ENCODE data around the gene IFT122. TPM values are rescaled to one million over a fixed set of nuclear protein-coding genes. Genes with fewer than 3 reads are reported as not detected.
A peak's percentile ranks its signal among the peaks of the same experiment; 100 is the strongest.

The IFT122 gene
- total and polyA plus RNA-seq, 9 donors, result 20.8 to 58.1 (median 45.6) TPM

GRCh38 chr3:129441782-129442181, 1.8 kb downstream of the IFT122 start:
- intact Hi-C loops (cut with DNase I), result no loop called here
- DNase-seq, result peak in 3 of 5 donors; percentile 44 to 57 (median 46)
- peak overlapping the region; percentile 7 for H3K4me3 ChIP-seq
- H3K27me3 ChIP-seq, result no peaks in the 10 kb centered on the region
- H3K9me3 ChIP-seq, result no peaks in the 10 kb centered on the region
- H3K36me3 ChIP-seq, result no peaks in the 10 kb centered on the region
- H3K4me1 ChIP-seq (ENCODE audit: insufficient read depth), result peaks cover 9% of the 10 kb centered on the region
- 1 to 4% (median 3%) methylated on average over 4 of the region's 4 CpGs for WGBS, 3 donors
- H3K27ac ChIP-seq, result peak overlapping the region; percentile 32 to 59
- TF ChIP-seq EP300 (IDR thresholded peaks at IDR 0.05) (no peak), POLR2A (IDR thresholded peaks at IDR 0.05) (no peak), CTCF (IDR thresholded peaks at IDR 0.05) (no peak)

GRCh38 chr3:129442486-129442885, 2.5 kb downstream of the IFT122 start:
- H3K27me3 ChIP-seq, result no peaks in the 10 kb centered on the region
- intact Hi-C loops (cut with DNase I), result no loop called here
- H3K36me3 ChIP-seq, result no peaks in the 10 kb centered on the region
- no peaks in the 10 kb centered on the region for H3K9me3 ChIP-seq
- no peak for TF ChIP-seq CTCF (IDR thresholded peaks at IDR 0.05)
- TF ChIP-seq EP300 (IDR thresholded peaks at IDR 0.05), result no peak
- TF ChIP-seq POLR2A (IDR thresholded peaks at IDR 0.05), result no peak
- H3K4me1 ChIP-seq (ENCODE audit: insufficient read depth), result peaks cover 9% of the 10 kb centered on the region
- no peak for DNase-seq
- no peak overlapping the region for H3K4me3 ChIP-seq
- 27 to 36% (median 29%) methylated on average over 2 of the region's 2 CpGs for WGBS, 3 donors
- H3K27ac ChIP-seq, result peak overlapping the region; percentile 32 to 59

GRCh38 chr3:129442947-129443346, 2.9 kb downstream of the IFT122 start:
- intact Hi-C loops (cut with DNase I), result no loop called here
- no peaks in the 10 kb centered on the region for H3K27me3 ChIP-seq
- peaks cover 9% of the 10 kb centered on the region for H3K4me1 ChIP-seq (ENCODE audit: insufficient read depth)
- no peak for DNase-seq
- TF ChIP-seq POLR2A (IDR thresholded peaks at IDR 0.05) (no peak), EP300 (IDR thresholded peaks at IDR 0.05) (no peak), CTCF (IDR thresholded peaks at IDR 0.05) (no peak)
- peak overlapping the region in 1 of 2 donors; percentile 16 for H3K27ac ChIP-seq
- no peaks in the 10 kb centered on the region for H3K9me3 ChIP-seq
- no peaks in the 10 kb centered on the region for H3K36me3 ChIP-seq
- H3K4me3 ChIP-seq, result no peak overlapping the region

GRCh38 chr3:129445471-129445870, 5.4 kb downstream of the IFT122 start:
- intact Hi-C loops (cut with DNase I), result no loop called here

More at GRCh38 chr3:129445471-129445870, 5.4 kb downstream of the IFT122 start:
- no peak for TF ChIP-seq CTCF (IDR thresholded peaks at IDR 0.05)
- TF ChIP-seq EP300 (IDR thresholded peaks at IDR 0.05), result no peak
- TF ChIP-seq POLR2A (IDR thresholded peaks at IDR 0.05), result no peak
- no peak overlapping the region for H3K27ac ChIP-seq
- no peak for DNase-seq
- H3K36me3 ChIP-seq, result no peaks in the 10 kb centered on the region
- H3K4me3 ChIP-seq, result no peak overlapping the region
- no peaks in the 10 kb centered on the region for H3K27me3 ChIP-seq
- peaks cover 9% of the 10 kb centered on the region for H3K4me1 ChIP-seq (ENCODE audit: insufficient read depth)
- H3K9me3 ChIP-seq, result no peaks in the 10 kb centered on the region
- WGBS, 3 donors, result 85 to 91% (median 87%) methylated on average over 3 of the region's 3 CpGs
